Activated CD8-positive, alpha-beta T cell treated with anti-CD3 and anti-CD28 coated beads for 36 hours (primary cell): ENCODE results near the gene SLC47A1. TPM values are rescaled to one million over a fixed set of nuclear protein-coding genes. Genes with fewer than 3 reads are reported as not detected.

ENCODE experiments used
- ATAC-seq: fragments of 200-7000 bp; cut with Tn5 transposase; one replicate; pipeline ENCODE4 v1.10.0; 2021; ENCODE audit warnings: mild to moderate bottlenecking, moderate library complexity
- CTCF ChIA-PET: fragments of 350-600 bp; sonication (Branson Sonifier 250); formaldehyde crosslinking; loops from one replicate; lab custom pipeline; 2021; ENCODE audit warnings: antibody characterized with exemption; lab: Charles Lee
- POLR2A ChIA-PET: fragments of 350-600 bp; sonication (Branson Sonifier 250); formaldehyde crosslinking; loops from one replicate; lab custom pipeline; 2021; ENCODE audit warnings: antibody characterized with exemption; lab: Charles Lee
- DNase-seq: peaks from one replicate; pipeline ENCODE4 v3.0.0-alpha.2; 2020
- H3K27ac Mint-ChIP-seq: one replicate; pipeline ENCODE4 v1.8.0; 2021; ENCODE audit warnings: mild to moderate bottlenecking, mixed read lengths
- H3K27me3 Mint-ChIP-seq: one replicate; pipeline ENCODE4 v1.8.0; 2021; ENCODE audit warnings: mixed read lengths
- H3K36me3 Mint-ChIP-seq: one replicate; pipeline ENCODE4 v1.8.0; 2021; ENCODE audit warnings: low read depth, mixed read lengths
- H3K4me1 Mint-ChIP-seq: one replicate; pipeline ENCODE4 v1.8.0; 2021; ENCODE audit warnings: low read depth, mixed read lengths
- H3K4me3 Mint-ChIP-seq: one replicate; pipeline ENCODE4 v1.8.0; 2021; ENCODE audit warnings: mild to moderate bottlenecking, moderate library complexity, mixed read lengths
- H3K9me3 Mint-ChIP-seq: one replicate; pipeline ENCODE4 v1.8.0; 2021; ENCODE audit warnings: mixed read lengths
- intact Hi-C: fragments of 100-400 bp; cut with micrococcal nuclease; formaldehyde crosslinking; loops from one replicate; pipeline ENCODE4 v1.10.0; 2022
- total RNA-seq, 2 experiments: library from RNA; stranded (reverse); gene quantifications; one replicate each; pipeline ENCODE4 v1.2.3, GENCODE V29; 2021
- TF ChIP-seq, protein P1 (sequence below): fragments of 200-600 bp; IDR thresholded peaks from one replicate; pipeline ENCODE4 v1.8.0; 2022; ENCODE audit warnings: antibody characterized with exemption, mild to moderate bottlenecking

Gene SLC47A1
- total RNA-seq, 2 experiments from 2014 or later, result 0.11 TPM; not detected in 1

- TF ChIP-seq, protein P1, sequence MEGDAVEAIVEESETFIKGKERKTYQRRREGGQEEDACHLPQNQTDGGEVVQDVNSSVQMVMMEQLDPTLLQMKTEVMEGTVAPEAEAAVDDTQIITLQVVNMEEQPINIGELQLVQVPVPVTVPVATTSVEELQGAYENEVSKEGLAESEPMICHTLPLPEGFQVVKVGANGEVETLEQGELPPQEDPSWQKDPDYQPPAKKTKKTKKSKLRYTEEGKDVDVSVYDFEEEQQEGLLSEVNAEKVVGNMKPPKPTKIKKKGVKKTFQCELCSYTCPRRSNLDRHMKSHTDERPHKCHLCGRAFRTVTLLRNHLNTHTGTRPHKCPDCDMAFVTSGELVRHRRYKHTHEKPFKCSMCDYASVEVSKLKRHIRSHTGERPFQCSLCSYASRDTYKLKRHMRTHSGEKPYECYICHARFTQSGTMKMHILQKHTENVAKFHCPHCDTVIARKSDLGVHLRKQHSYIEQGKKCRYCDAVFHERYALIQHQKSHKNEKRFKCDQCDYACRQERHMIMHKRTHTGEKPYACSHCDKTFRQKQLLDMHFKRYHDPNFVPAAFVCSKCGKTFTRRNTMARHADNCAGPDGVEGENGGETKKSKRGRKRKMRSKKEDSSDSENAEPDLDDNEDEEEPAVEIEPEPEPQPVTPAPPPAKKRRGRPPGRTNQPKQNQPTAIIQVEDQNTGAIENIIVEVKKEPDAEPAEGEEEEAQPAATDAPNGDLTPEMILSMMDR, result no peak
- no peaks in the 10 kb centered on the region for H3K36me3 Mint-ChIP-seq
- ChIA-PET POLR2A (no interaction called here), CTCF (no interaction called here)
- H3K4me1 Mint-ChIP-seq, result peaks cover 2% of the 10 kb centered on the region
- H3K9me3 Mint-ChIP-seq, result no peaks in the 10 kb centered on the region
- intact Hi-C loops, result no loop called here
- H3K27me3 Mint-ChIP-seq, result peaks cover 30% of the 10 kb centered on the region
- H3K27ac Mint-ChIP-seq, result no peak overlapping the region
- no peak for DNase-seq
- no peak for ATAC-seq
- H3K4me3 Mint-ChIP-seq, result no peak overlapping the region
Observed at GRCh38 chr17:19540706-19541370, 7.2 kb downstream of the SLC47A1 start.

GRCh38 chr17:19541445-19541844, 7.8 kb downstream of the SLC47A1 start:
- intact Hi-C loops, result no loop called here

DNA sequence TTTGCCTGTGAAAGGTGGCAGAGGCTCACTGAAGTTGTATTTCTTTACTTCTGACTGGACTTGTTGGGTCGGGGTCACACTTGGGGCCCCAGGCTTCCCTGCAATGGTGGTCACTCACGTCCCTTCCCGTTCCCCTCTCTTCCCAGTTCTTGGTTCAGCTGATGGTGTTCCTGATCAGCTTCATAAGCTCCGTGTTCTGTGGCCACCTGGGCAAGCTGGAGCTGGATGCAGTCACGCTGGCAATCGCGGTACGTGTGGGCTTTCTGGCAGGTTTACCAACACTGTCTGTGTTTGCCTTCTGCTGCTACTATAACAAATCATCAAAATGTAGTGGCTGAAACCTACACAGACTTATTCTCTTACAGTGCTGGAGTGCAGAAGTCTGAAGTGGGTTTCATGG, 8.6 kb downstream of the SLC47A1 start:
- no peak overlapping the region for H3K4me3 Mint-ChIP-seq
- H3K27ac Mint-ChIP-seq, result no peak overlapping the region
- POLR2A ChIA-PET, result no interaction called here
- intact Hi-C loops, result no loop called here
- no peak for ATAC-seq
- H3K9me3 Mint-ChIP-seq, result no peaks in the 10 kb centered on the region
- H3K36me3 Mint-ChIP-seq, result no peaks in the 10 kb centered on the region
- no peak for DNase-seq
- H3K27me3 Mint-ChIP-seq, result peaks cover 20% of the 10 kb centered on the region
- CTCF ChIA-PET, result no interaction called here
- peaks cover 2% of the 10 kb centered on the region for H3K4me1 Mint-ChIP-seq
- TF ChIP-seq, protein P1, result no peak

More at GRCh38 chr17:19541445-19541844, 7.8 kb downstream of the SLC47A1 start:
- ChIA-PET CTCF (no interaction called here), POLR2A (no interaction called here)
- Mint-ChIP-seq H3K4me1 (peaks cover 2% of the 10 kb centered on the region), H3K27ac (no peak overlapping the region), H3K4me3 (no peak overlapping the region), H3K36me3 (no peaks in the 10 kb centered on the region), H3K27me3 (peaks cover 28% of the 10 kb centered on the region), H3K9me3 (no peaks in the 10 kb centered on the region)
- ATAC-seq (no peak), DNase-seq (no peak)
- TF ChIP-seq, protein P1, result no peak

DNA sequence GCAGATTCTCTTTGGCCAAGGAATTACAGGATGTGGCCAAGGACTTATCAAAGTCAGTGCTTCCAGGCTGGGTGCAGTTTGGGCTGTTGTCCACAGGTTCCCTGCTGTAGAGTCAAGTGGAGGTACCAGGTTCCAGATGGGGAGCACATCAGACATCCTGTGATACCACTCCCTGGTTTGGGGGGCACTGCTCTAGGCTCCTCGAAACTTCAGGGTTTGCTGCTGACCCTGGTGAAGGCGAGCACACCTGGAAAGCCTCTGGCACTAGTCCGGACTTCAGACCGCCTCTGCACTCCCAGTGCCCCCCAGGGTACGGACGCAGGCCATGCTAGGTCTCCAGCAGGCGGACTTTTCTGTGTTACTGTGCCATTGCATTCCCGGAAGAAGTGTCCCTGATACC, 10.7 kb downstream of the SLC47A1 start:
- TF ChIP-seq, protein P1, result no peak
- ChIA-PET POLR2A (no interaction called here), CTCF (no interaction called here)
- ATAC-seq, result no peak
- Mint-ChIP-seq H3K4me3 (no peak overlapping the region), H3K27ac (no peak overlapping the region), H3K9me3 (no peaks in the 10 kb centered on the region), H3K4me1 (peaks cover 2% of the 10 kb centered on the region), H3K36me3 (no peaks in the 10 kb centered on the region), H3K27me3 (peaks cover 5% of the 10 kb centered on the region)
- intact Hi-C loops, result no loop called here
- DNase-seq, result no peak

- no peaks in the 10 kb centered on the region for H3K9me3 Mint-ChIP-seq
- ChIA-PET CTCF (interaction anchor here (1.0 to 1.8 kb wide), 4 partner anchors 9 to 101 kb away, joined by 3 to 4 read pairs (median 4); partner anchors contain the start of gene SLC47A1), POLR2A (no interaction called here)
- peaks cover 2% of the 10 kb centered on the region for H3K27me3 Mint-ChIP-seq
- TF ChIP-seq, protein P1, result no peak
- no peaks in the 10 kb centered on the region for H3K36me3 Mint-ChIP-seq
- intact Hi-C loops, result no loop called here
- H3K4me1 Mint-ChIP-seq, result peaks cover 2% of the 10 kb centered on the region
- no peak overlapping the region for H3K27ac Mint-ChIP-seq
- H3K4me3 Mint-ChIP-seq, result no peak overlapping the region
- peak; percentile 11 for DNase-seq
- ATAC-seq, result no peak
Observed at GRCh38 chr17:19546289-19547065, 12.8 kb downstream of the SLC47A1 start.
